Adipocyte (in vitro differentiated cells): ENCODE results near the gene MLH3.

Experiments used
- DNase-seq: peaks from one replicate; pipeline ENCODE4 v3.0.0-alpha.2; 2015; ENCODE audit warnings: low read depth
- H3K27me3 ChIP-seq: replicated peaks from 2 replicates; pipeline ENCODE4 v1.7.0; 2013; ENCODE audit warnings: mild to moderate bottlenecking, low read length, moderate library complexity; ENCODE audit not compliant: control insufficient read depth, insufficient read depth
- H3K36me3 ChIP-seq: 2 replicates; pipeline ENCODE4 v1.7.0; 2013; ENCODE audit warnings: low read length, mild to moderate bottlenecking, moderate library complexity; ENCODE audit not compliant: control insufficient read depth, insufficient read depth, severe bottlenecking
- H3K4me1 ChIP-seq: 2 replicates; pipeline ENCODE4 v1.7.0; 2013; ENCODE audit warnings: mild to moderate bottlenecking, low read length, moderate library complexity; ENCODE audit not compliant: control insufficient read depth, insufficient read depth
- H3K4me3 ChIP-seq: 2 replicates; pipeline ENCODE4 v1.7.0; 2013; ENCODE audit warnings: mild to moderate bottlenecking, low read length, moderate library complexity
- H3K9ac ChIP-seq: 2 replicates; pipeline ENCODE4 v1.7.0; 2013; ENCODE audit warnings: mild to moderate bottlenecking, low read length, moderate library complexity
- H3K9me3 ChIP-seq: 2 replicates; pipeline ENCODE4 v1.7.0; 2013; ENCODE audit warnings: mild to moderate bottlenecking, low read length, moderate library complexity; ENCODE audit not compliant: control insufficient read depth

MLH3 gene

GRCh38 chr14:75048101-75048500 is 3.2 kb downstream of the MLH3 start:
- Histone ChIP-seq H3K27me3 (no peaks in the 10 kb centered on the region), H3K9me3 (no peaks in the 10 kb centered on the region), H3K36me3 (no peaks in the 10 kb centered on the region), H3K4me1 (peaks cover 48% of the 10 kb centered on the region), H3K9ac (no peak overlapping the region), H3K4me3 (no peak overlapping the region)
- no peak for DNase-seq

GRCh38 chr14:75047506-75047905 is 3.8 kb downstream of the MLH3 start:
- no peak for DNase-seq
- Histone ChIP-seq H3K36me3 (no peaks in the 10 kb centered on the region), H3K4me3 (no peak overlapping the region), H3K9me3 (no peaks in the 10 kb centered on the region), H3K9ac (no peak overlapping the region), H3K27me3 (no peaks in the 10 kb centered on the region), H3K4me1 (peaks cover 48% of the 10 kb centered on the region)

GRCh38 chr14:75046899-75047298 is 4.4 kb downstream of the MLH3 start:
- Histone ChIP-seq H3K27me3 (no peaks in the 10 kb centered on the region), H3K36me3 (no peaks in the 10 kb centered on the region), H3K9ac (no peak overlapping the region), H3K9me3 (no peaks in the 10 kb centered on the region), H3K4me1 (peaks cover 52% of the 10 kb centered on the region), H3K4me3 (no peak overlapping the region)
- DNase-seq: no peak

- H3K4me3 ChIP-seq: no peak overlapping the region
- no peak overlapping the region for H3K9ac ChIP-seq
- no peaks in the 10 kb centered on the region for H3K27me3 ChIP-seq
- DNase-seq: no peak
- H3K9me3 ChIP-seq: no peaks in the 10 kb centered on the region
- H3K36me3 ChIP-seq: no peaks in the 10 kb centered on the region
- peaks cover 52% of the 10 kb centered on the region for H3K4me1 ChIP-seq
Measured at GRCh38 chr14:75046275-75046674, 5.0 kb downstream of the MLH3 start.

GRCh38 chr14:75044752-75045151 is 6.5 kb downstream of the MLH3 start:
- Histone ChIP-seq H3K9me3 (no peaks in the 10 kb centered on the region), H3K36me3 (no peaks in the 10 kb centered on the region), H3K9ac (no peak overlapping the region), H3K4me3 (no peak overlapping the region), H3K27me3 (no peaks in the 10 kb centered on the region), H3K4me1 (peaks cover 43% of the 10 kb centered on the region)
- peak; percentile 24 for DNase-seq

- DNase-seq: peak; percentile 65
- H3K4me1 ChIP-seq: peaks cover 41% of the 10 kb centered on the region
- H3K9ac ChIP-seq: no peak overlapping the region
- H3K4me3 ChIP-seq: no peak overlapping the region
- no peaks in the 10 kb centered on the region for H3K9me3 ChIP-seq
- no peaks in the 10 kb centered on the region for H3K27me3 ChIP-seq
- peaks cover under 1% of the 10 kb centered on the region for H3K36me3 ChIP-seq
Measured at GRCh38 chr14:75044322-75044721, 6.9 kb downstream of the MLH3 start.

- Histone ChIP-seq H3K9me3 (no peaks in the 10 kb centered on the region), H3K36me3 (peaks cover 13% of the 10 kb centered on the region), H3K4me3 (no peak overlapping the region), H3K4me1 (peaks cover 25% of the 10 kb centered on the region), H3K27me3 (no peaks in the 10 kb centered on the region), H3K9ac (no peak overlapping the region)
- DNase-seq: peak; percentile 84
Measured at GRCh38 chr14:75042035-75042434, 9.2 kb downstream of the MLH3 start.

GRCh38 chr14:75041613-75042012 is 9.7 kb downstream of the MLH3 start:
- peaks cover 22% of the 10 kb centered on the region for H3K4me1 ChIP-seq
- H3K4me3 ChIP-seq: no peak overlapping the region
- H3K36me3 ChIP-seq: peaks cover 13% of the 10 kb centered on the region
- H3K9me3 ChIP-seq: no peaks in the 10 kb centered on the region
- H3K27me3 ChIP-seq: no peaks in the 10 kb centered on the region
- no peak overlapping the region for H3K9ac ChIP-seq
- DNase-seq: peak; percentile 25

- no peaks in the 10 kb centered on the region for H3K9me3 ChIP-seq
- no peak for DNase-seq
Measured at GRCh38 chr14:75040959-75041358, 10.3 kb downstream of the MLH3 start.

GRCh38 chr14:75040507-75040906 is 10.8 kb downstream of the MLH3 start:
- H3K9ac ChIP-seq: no peak overlapping the region
- peaks cover 13% of the 10 kb centered on the region for H3K36me3 ChIP-seq
- no peaks in the 10 kb centered on the region for H3K9me3 ChIP-seq
- H3K4me3 ChIP-seq: no peak overlapping the region
- no peak for DNase-seq
- peaks cover 19% of the 10 kb centered on the region for H3K4me1 ChIP-seq
- H3K27me3 ChIP-seq: no peaks in the 10 kb centered on the region

More at GRCh38 chr14:75040959-75041358, 10.3 kb downstream of the MLH3 start:
- no peak overlapping the region for H3K9ac ChIP-seq
- H3K4me1 ChIP-seq: peaks cover 19% of the 10 kb centered on the region
- H3K27me3 ChIP-seq: no peaks in the 10 kb centered on the region
- no peak overlapping the region for H3K4me3 ChIP-seq
- peaks cover 13% of the 10 kb centered on the region for H3K36me3 ChIP-seq

- H3K4me3 ChIP-seq: no peak overlapping the region
- DNase-seq: no peak
- no peaks in the 10 kb centered on the region for H3K4me1 ChIP-seq
- peaks cover 35% of the 10 kb centered on the region for H3K36me3 ChIP-seq
- H3K9me3 ChIP-seq: no peaks in the 10 kb centered on the region
- H3K27me3 ChIP-seq: no peaks in the 10 kb centered on the region
- H3K9ac ChIP-seq: no peak overlapping the region
Measured at GRCh38 chr14:75032939-75033338, 18.3 kb downstream of the MLH3 start.

GRCh38 chr14:75030147-75030546 is 21.1 kb downstream of the MLH3 start:
- Histone ChIP-seq H3K4me3 (no peak overlapping the region), H3K4me1 (no peaks in the 10 kb centered on the region), H3K36me3 (peaks cover 37% of the 10 kb centered on the region), H3K27me3 (no peaks in the 10 kb centered on the region), H3K9ac (no peak overlapping the region), H3K9me3 (no peaks in the 10 kb centered on the region)
- DNase-seq: no peak
